HG02798 (cell line): ENCODE data around the gene SCO1.
"Not testable (repeated sequence)": the region's sequence is repeated elsewhere in the genome, so short reads cannot be mapped to it uniquely, and the experiment has no call there.

ENCODE experiments used
- ATAC-seq: cut with Tn5 transposase; IDR thresholded peaks from one replicate; pipeline ENCODE4 v1.9.1; 2021; ENCODE audit warnings: mild to moderate bottlenecking; ENCODE audit not compliant: unreplicated experiment, poor library complexity

SCO1 gene

GRCh38 chr17:10727192-10727591 is 29.9 kb upstream of the SCO1 start:
- no peak for ATAC-seq

GRCh38 chr17:10726196-10726595 is 28.9 kb upstream of the SCO1 start:
- ATAC-seq: no peak

DNA sequence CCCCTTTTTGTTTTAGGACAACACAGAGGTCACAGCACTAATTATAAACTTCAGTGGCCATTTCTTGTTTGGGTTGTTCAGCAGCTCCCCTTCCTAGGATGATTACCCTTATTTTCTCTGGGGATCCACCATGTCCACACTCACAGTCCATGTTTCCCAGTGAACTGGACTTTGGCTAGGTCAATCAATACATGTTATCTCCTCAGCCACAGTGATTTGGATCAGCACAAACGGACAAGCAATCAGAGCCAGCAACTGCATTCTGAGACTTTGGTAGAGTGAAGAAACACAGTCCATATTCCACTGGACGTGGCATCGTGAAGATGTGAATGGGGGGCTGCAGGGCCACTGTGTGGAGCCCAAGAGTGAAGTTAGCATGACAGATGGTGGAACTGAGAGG is 27.9 kb upstream of the SCO1 start:
- ATAC-seq: no peak

GRCh38 chr17:10724546-10725195 is 27.3 kb upstream of the SCO1 start:
- no peak for ATAC-seq

GRCh38 chr17:10718547-10718946 is 21.2 kb upstream of the SCO1 start:
- ATAC-seq: no peak

DNA sequence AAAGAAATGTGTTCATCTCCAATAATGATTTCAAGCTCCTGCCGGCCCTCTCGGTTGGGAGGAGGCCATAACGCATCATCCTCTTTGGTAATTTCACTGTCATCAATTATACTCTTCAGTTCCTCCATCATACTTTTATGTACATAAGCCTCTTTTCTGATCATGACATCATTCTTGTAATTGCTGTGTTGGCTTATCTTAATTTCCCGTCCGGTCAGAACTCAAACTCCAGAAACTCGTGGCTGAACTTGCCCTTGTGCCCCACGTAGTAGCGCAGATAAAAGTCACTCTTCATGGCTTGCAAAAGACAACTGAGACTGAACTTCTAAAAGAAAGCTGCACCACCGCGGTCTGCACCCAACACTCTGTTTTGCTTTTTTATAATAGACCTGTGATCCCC is 18.9 kb upstream of the SCO1 start:
- ATAC-seq: no peak

- ATAC-seq: no peak
These were observed 16.0 kb upstream of the SCO1 start for GRCh38 chr17:10713318-10713717.

DNA sequence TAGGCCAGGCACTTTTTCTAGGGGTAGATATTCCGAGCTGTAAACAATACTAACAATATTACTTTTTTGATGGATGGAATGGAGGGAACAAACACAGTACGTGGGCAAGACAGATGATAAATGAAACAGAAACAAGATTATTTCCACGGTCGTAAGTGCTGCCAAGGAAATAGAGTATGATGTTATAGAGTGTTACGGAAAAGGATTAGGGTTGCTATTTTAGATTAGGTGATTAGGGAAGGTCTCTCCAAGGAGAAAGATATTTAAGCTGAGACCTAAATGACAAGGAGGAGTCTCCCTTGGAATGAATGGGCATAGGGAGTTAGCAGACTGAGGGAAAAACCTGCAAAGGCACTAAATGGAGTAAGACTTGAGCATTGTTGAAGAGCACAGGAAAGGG is 8.4 kb upstream of the SCO1 start:
- ATAC-seq: no peak

DNA sequence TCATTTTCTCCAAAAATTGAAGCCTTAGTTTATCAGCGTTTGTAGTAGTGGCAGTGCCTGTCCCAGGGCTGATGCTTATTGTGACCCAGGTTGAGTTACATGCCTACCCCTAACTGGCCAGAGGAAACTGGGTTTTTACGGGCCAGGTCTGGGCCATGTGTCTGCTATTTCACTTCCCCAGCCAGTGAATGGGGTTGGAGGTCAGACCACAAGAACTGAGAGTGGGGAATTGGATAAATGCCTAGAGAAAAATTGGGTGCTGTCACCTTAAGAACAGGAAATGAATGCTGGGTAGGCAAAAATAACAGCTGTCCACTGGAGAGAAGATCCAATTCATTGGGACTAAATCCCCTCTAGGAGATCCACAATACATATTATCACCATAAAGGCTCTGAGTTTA is 5.2 kb upstream of the SCO1 start:
- no peak for ATAC-seq

GRCh38 chr17:10699856-10700255 is 2.5 kb upstream of the SCO1 start:
- ATAC-seq: no peak

- ATAC-seq: no peak
These were observed 924 bp upstream of the SCO1 start for GRCh38 chr17:10698096-10698818.

- ATAC-seq: not testable (repeated sequence)
These were observed 1.4 kb downstream of the SCO1 start for GRCh38 chr17:10695875-10696407.

DNA sequence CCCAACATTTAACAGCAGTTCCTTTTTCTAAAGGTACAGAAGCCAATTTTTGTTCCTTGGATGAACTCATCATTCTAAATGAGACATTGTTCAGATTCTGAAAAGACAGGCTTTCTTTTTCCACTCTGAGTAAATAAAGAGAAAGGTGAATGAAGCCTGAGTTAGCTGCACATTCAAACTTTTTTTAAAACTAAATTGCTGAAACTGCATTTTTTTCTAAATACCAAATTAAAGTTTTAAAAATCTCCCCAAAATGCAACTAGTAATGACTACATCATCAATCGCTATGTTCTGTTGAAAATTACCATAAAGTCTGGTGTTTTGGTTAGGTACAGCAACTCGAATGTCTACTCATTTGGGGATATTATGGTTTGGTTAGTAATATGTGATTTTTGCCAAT is 9.8 kb downstream of the SCO1 start:
- no peak for ATAC-seq

DNA sequence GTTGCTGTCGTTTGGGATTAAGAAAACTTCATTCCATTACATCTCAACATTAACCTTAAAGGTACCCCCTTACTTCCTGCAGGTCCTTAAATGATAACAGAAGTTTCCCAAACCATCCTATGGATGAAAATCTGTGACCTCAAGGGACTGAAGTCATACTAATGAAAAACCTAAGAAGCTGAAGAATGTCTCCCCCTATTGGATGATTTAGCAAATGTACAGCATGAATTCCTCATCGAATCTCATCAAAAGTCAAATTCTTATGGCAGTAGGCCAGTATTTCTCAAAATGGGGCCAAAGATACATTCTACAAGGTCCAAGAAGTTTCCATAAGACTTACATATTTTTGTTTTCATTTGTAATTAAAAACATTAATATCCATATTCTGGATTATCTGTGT is 13.5 kb downstream of the SCO1 start:
- no peak for ATAC-seq

DNA sequence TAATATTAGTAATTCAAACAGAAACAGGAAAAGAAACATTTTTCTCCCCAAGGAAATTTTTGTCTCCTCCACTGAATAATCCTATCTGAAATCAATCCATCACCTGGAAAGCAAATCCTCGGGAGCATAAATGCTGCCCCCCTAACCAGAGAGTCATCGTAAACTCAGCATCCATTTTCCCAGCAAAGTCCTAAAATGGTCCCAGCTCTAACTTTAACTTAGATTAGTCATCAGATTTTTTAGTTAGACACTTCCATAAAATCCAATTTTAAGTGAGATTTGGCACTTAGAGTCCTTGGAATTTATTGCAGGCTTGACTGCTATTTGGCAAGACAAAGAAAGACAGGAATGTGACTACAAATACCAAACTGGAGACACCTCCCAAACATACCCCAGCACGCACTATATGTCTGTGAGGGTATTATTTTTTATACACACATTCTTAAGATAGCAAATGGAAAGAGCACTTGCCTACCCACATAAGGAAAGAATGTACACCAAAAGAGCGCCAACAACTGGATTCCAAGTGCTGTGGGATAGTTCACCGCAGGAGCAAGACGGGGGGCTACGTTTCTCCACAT is 15.4 kb downstream of the SCO1 start:
- ATAC-seq: no peak

- ATAC-seq: no peak
These were observed 22.6 kb downstream of the SCO1 start for GRCh38 chr17:10674704-10675103.

- no peak for ATAC-seq
These were observed 24.0 kb downstream of the SCO1 start for GRCh38 chr17:10673312-10673711.

DNA sequence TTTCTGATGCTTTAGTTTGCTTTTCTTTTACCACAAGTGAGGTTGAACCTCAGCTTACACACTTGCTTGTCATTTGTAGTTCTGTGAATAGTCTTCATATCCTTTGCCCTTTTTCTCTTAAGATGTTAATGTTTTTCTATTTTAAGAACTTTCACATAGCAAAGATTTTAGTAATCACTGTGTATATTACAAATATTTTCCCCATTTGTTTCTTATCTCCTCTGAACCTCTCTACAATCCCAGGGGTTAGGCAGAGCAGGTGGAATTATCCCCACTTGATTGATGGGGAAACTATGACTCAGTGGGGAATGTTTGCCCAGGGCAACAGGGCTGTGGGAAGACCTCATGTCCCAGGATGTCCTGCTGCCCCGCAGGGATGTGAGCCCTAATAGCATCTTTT is 28.6 kb downstream of the SCO1 start:
- ATAC-seq: no peak

DNA sequence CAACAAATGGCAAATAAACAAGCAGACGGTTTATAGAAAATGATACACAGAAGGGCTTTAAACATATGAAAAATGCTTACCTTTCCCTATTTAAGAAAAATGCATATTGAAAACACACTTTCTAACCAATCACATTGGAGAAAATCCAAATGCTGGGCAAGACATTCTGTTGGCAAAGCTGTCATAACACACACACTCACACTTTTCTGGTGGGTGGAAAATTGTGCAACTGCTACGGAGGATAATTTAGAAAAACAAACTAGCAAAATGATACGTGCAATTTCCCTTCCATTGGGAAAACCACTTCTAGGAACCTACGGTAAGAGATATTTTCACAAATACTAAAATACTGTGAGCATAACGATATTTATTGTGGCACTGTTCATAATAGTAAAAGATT is 30.4 kb downstream of the SCO1 start:
- ATAC-seq: no peak

DNA sequence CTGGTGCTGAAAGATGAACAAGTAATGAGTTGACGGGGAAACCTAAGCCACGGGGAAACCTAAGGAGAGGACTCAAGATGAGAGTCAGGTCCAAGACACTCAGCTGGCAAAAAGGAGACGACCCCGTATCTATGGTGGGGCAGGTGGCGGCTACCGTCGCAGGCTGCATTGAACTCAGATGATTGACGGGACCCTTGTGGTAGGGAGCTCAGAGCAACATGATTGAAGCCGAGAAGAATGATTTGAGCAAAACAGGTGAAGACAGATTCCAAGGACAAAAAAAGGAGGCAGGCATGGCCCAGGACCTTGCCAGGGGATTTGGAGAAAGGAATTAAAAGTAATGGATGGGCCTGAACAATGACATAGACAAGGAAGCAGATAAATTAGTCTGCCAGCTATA is 32.8 kb downstream of the SCO1 start:
- ATAC-seq: no peak

GRCh38 chr17:10663231-10663630 is 34.1 kb downstream of the SCO1 start:
- ATAC-seq: no peak

- no peak for ATAC-seq
These were observed 35.9 kb downstream of the SCO1 start for GRCh38 chr17:10661437-10661836.
